HG02642 (cell line): Measurements from ENCODE around the gene NDUFS3.
"Not testable (repeated sequence)": the region's sequence is repeated elsewhere in the genome, so short reads cannot be mapped to it uniquely, and the experiment has no call there.

Experiments used
- ATAC-seq: cut with Tn5 transposase; IDR thresholded peaks from one replicate; pipeline ENCODE4 v1.9.1; 2021; ENCODE audit warnings: mild to moderate bottlenecking; ENCODE audit not compliant: unreplicated experiment, poor library complexity

The NDUFS3 gene

GRCh38 chr11:47557004-47557403, 21.9 kb upstream of the NDUFS3 start:
- not testable (repeated sequence) for ATAC-seq

DNA sequence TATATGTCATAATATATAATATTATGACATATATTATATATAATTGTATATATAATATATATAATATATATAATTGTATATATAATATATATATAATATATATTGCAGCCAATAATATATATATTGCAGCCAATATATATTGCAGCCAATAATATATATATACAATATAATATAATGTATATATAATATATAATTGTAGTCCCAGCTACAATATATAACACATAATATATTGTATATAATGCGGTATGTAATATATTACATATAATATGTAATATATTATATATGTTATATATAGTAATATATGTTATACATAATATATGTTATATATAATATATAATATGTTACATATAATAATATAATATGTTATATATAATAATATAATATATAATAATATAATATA, 20.2 kb upstream of the NDUFS3 start:
- ATAC-seq, result no peak

DNA sequence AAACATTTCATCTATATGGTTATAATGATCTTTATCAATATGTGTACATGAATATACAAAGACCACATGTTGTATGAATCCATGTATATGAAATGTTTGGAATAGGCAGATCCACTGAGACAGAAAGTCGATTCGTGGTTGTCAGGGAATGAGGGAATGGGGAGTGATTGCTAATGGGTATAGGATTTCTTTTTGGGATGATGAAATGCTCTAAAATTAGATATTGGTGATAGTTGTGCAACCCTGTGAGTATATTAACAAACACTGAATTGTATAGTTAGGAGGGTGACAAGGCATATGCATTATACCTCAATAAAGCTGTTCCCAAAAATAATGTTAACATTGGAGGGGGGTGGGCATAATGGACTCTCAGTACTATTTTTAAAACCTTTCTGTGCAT, 18.4 kb upstream of the NDUFS3 start:
- no peak for ATAC-seq

GRCh38 chr11:47562393-47562792, 16.5 kb upstream of the NDUFS3 start:
- not testable (repeated sequence) for ATAC-seq

GRCh38 chr11:47564366-47564765, 14.5 kb upstream of the NDUFS3 start:
- ATAC-seq, result not testable (repeated sequence)

DNA sequence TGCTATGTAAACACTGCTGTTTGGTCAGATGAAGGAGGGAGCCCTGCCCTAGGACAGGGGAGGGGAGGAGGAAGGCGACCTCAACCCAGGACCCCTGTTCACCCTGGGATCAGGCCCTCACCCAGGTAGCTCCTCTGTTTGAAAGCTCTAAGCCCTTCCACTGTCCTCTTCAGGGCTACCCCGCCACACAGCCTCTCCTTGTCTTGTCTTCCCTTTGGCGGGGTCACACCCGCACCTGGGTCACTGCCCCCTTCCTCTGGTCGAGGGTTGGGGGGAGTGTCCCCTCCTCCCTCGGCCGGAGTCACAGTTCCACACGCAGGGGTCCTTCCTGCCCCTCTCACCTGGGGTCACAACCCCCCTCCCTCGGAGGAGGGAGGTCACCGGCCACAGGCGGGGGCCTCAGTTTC, 13.9 kb upstream of the NDUFS3 start:
- no peak for ATAC-seq

GRCh38 chr11:47565340-47566148, 13.3 kb upstream of the NDUFS3 start, which contains the start of gene PTPMT1:
PTPMT1 (plus strand) TSS chr11:47565599; CDS start chr11:47565623, 24 bp downstream.
- ATAC-seq, result peak; percentile 90

- ATAC-seq, result no peak
Measured at GRCh38 chr11:47566149-47566698, 12.7 kb upstream of the NDUFS3 start.

DNA sequence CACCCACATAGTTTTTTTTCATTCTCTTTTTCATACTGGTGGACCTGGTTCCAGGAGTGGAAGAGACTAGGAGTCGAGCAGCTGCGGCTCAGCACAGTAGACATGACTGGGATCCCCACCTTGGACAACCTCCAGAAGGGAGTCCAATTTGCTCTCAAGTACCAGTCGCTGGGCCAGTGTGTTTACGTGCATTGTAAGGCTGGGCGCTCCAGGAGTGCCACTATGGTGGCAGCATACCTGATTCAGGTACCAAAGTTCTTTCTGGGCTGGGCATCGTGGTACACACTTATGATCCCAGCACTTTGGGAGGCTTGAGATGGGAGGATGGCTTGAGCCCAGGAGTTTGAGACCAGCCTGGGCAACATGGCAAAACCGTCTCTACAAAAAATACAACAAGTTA, 9.2 kb upstream of the NDUFS3 start:
- ATAC-seq, result no peak

DNA sequence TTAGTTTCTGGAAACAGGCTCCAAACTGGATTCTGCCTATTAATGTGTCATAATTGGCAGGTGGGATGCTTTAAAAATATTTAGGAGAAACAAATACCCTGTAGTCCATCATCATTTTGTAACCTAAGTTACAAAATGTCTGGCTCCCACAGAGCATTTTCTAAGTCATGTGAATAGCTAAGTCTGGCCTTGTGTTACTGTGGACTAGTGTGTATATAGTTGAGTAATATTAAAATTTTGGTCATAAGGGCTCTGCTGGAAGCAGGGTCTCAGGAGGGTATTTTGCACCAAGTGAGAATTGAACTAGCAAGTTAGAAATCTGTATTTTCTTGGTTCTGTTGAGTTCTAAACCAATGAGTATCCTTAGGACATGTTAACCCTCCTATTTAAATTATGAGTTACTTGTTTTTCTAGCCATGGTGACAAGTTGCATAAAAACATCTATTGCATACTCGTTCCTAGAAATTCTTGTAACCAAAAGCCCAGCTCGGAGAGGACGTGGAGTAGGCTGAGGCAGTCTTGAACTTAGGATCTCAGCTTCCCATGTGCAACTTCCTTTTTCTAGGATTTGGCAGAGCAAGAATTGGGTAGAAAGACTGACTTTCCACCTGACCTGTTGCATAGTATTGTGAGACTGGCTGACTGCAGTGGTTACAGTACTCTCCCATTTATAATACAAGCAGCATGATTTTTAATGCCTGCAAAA, 8.1 kb upstream of the NDUFS3 start:
- ATAC-seq, result no peak

- ATAC-seq, result no peak
Measured at GRCh38 chr11:47571357-47571729, 7.5 kb upstream of the NDUFS3 start.

GRCh38 chr11:47571895-47572294, 7.0 kb upstream of the NDUFS3 start:
- no peak for ATAC-seq

- ATAC-seq, result no peak
Measured at GRCh38 chr11:47572715-47573255, 6.1 kb upstream of the NDUFS3 start.

DNA sequence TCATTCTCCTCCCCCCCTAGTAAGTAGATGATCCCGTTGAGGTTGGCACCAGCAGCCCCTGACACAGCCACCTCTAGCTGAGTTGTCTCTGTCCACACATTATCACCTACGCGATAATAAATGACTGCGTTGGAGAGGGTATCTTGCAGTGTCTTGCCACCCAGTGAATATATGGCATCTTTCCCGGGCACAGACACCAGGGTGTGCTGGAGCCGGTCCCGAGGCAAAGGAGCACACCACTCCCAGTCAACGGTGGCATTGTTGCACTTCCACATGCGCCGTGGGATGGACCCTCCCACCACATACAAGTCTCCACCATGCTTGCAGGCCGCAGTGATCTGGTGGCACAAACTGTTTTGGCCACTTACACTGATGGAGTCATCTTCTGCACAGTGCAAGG, 5.6 kb upstream of the NDUFS3 start:
- no peak for ATAC-seq

DNA sequence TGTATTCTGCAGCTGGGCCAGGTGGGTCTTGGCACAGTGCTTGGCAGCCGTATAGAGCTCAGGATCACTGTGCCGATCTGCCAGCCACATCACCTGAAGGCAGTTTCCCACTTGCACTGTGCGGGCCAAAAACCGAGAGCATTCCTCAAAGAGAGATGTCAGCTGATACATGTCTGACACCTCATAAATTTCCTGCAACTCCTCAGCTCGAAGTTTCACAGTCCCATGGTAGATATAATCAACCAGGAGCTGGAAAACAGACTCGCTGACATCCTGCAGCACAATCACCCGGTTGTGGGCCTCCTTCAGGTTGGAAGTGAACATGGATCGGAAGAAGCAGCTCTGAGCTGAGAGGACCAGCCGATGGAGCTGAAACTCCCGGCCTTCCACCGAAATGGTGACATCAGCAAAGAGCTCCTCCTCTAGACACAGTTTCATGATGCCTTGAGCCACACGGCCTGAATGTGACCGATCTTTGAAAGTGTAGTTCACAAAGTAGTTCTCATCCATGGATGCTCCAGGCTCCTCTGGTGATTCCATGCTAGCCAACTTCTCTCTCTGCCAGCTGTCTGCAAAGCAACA, 1.3 kb upstream of the NDUFS3 start:
- ATAC-seq, result no peak

DNA sequence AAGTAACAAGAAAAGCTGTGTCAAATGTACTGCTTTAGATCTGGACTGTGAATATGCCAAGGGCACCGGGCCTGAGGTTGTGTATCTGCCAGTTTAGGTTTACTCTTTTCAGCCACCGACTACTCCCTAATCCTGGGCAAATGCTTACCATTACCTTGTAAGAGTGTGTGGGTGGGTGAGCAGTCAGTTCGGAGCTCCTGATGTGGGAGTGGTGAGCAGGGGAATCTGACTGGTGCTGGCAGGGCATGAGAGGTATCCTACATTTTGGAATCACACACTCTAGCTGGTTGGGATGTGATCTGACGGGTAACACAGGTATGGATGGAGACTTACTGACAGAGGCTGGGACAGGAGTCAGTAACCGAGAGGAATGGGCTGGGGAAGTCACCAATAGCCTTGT, 5.0 kb downstream of the NDUFS3 start:
- no peak for ATAC-seq

GRCh38 chr11:47586098-47586855, 7.4 kb downstream of the NDUFS3 start, which contains the start of gene FAM180B:
FAM180B (plus strand) TSS chr11:47586678; CDS start chr11:47586769, 91 bp downstream.
- ATAC-seq, result no peak

GRCh38 chr11:47587039-47587716, 8.3 kb downstream of the NDUFS3 start:
- ATAC-seq, result no peak

- no peak for ATAC-seq
Measured at GRCh38 chr11:47587723-47588326, 9.0 kb downstream of the NDUFS3 start.
